ENCODE results near the gene PAX2.

GRCh38 chr10:100723770-100724530 lies 21.4 kb upstream of the PAX2 start:
- no peak for TF ChIP-seq POLR2A (IDR thresholded peaks at IDR 0.05; ENCODE audit: low read depth)
- no peak for TF ChIP-seq EP300 (IDR thresholded peaks at IDR 0.05)
- no peak for TF ChIP-seq CTCF (IDR thresholded peaks at IDR 0.05)
- TF ChIP-seq POLR2AphosphoS5 (IDR thresholded peaks at IDR 0.05) = no peak
